ENCODE measurements around the gene TRAM2.

- TF ChIP-seq POLR2A (IDR thresholded peaks at IDR 0.05; ENCODE audit: borderline replicate concordance, extremely low read depth, insufficient read depth, insufficient read length) (no peak), ZNF274 (IDR thresholded peaks at IDR 0.05; ENCODE audit: low read depth, low read length) (no peak), CTCF (IDR thresholded peaks at IDR 0.05 in 2 of 3, conservative IDR thresholded peaks at IDR 0.05 in 1 of 3; ENCODE audit: borderline replicate concordance in 1 of 3, insufficient read depth in 1 of 3, low read depth in 2 of 3, low read length in 2 of 3) (no peak), SRF (IDR thresholded peaks at IDR 0.05; ENCODE audit: low read depth) (no peak), FOSL1 (IDR thresholded peaks at IDR 0.05; ENCODE audit: low read depth) (no peak), EZH2phosphoT487 (IDR thresholded peaks at IDR 0.05; ENCODE audit: borderline replicate concordance) (no peak), MAX (IDR thresholded peaks at IDR 0.05) (no peak), POLR2AphosphoS5 (IDR thresholded peaks at IDR 0.05; ENCODE audit: low read depth, low read length) (no peak), EZH2 (IDR thresholded peaks at IDR 0.05) (no peak), RAD21 (IDR thresholded peaks at IDR 0.05; ENCODE audit: low read depth) (no peak), SIN3A (IDR thresholded peaks at IDR 0.05; ENCODE audit: low read depth) (no peak), SP1 (IDR thresholded peaks at IDR 0.05; ENCODE audit: low read depth) (no peak), ZBTB33 (IDR thresholded peaks at IDR 0.05; ENCODE audit: extremely low read depth, insufficient replicate concordance, low read length) (no peak)
Observed at GRCh38 chr6:52610011-52610410, 33.2 kb upstream of the TRAM2 start.
